CD14-positive monocyte (primary cell): ENCODE data around the gene ANAPC7. TPM values are rescaled to one million over a fixed set of nuclear protein-coding genes. Genes with fewer than 3 reads are reported as not detected.

Source experiments
- DNase-seq, 3 donors: peaks; one replicate each; pipeline ENCODE4 v3.0.0-alpha.2; 2011 to 2022
- H2AFZ ChIP-seq: 2 replicates; pipeline ENCODE4 v1.6.0; 2012; ENCODE audit warnings: mild to moderate bottlenecking, low read depth, low read length, inconsistent platforms; ENCODE audit not compliant: insufficient read depth, poor library complexity, severe bottlenecking
- H3K27ac ChIP-seq, 2 donors: 1 replicate in 1 of 2; 2 replicates in 1 of 2; pipeline ENCODE4 v1.5.1; 2012 to 2013; ENCODE audit warnings: low read length in 2 of 2, control low read depth in 1 of 2, inconsistent platforms in 1 of 2, low read depth in 1 of 2, mild to moderate bottlenecking in 1 of 2
- H3K27me3 ChIP-seq, 2 donors: one replicate each; pipeline versions ENCODE4 v1.6.0 to v1.6.1; 2011 to 2013; ENCODE audit warnings: low read length in 2 of 2; ENCODE audit not compliant: control insufficient read depth in 2 of 2, insufficient read depth in 2 of 2
- H3K36me3 ChIP-seq, 2 donors: replicated peaks in 1 of 2; 1 replicate in 1 of 2; 2 replicates in 1 of 2; pipeline versions ENCODE4 v1.5.1 to v1.6.1; 2012 to 2013; ENCODE audit warnings: low read length in 2 of 2, control low read depth in 1 of 2, inconsistent platforms in 1 of 2, mild to moderate bottlenecking in 1 of 2; ENCODE audit not compliant: insufficient read depth in 2 of 2, control insufficient read depth in 1 of 2
- H3K4me1 ChIP-seq, 2 donors: 1 replicate in 1 of 2; 2 replicates in 1 of 2; pipeline versions ENCODE4 v1.5.1 to v1.6.1; 2012 to 2013; ENCODE audit warnings: low read length in 2 of 2, control low read depth in 1 of 2, inconsistent platforms in 1 of 2, mild to moderate bottlenecking in 1 of 2, moderate library complexity in 1 of 2; ENCODE audit not compliant: insufficient read depth in 2 of 2, control insufficient read depth in 1 of 2
- H3K4me2 ChIP-seq: replicated peaks from 2 replicates; pipeline ENCODE3; 2012; ENCODE audit warnings: low read length, moderate library complexity, mild to moderate bottlenecking; ENCODE audit not compliant: poor library complexity, severe bottlenecking; ENCODE audit errors: extremely low read depth
- H3K4me3 ChIP-seq, 3 experiments: fragments of 200-600 bp in 1 of 3; sonication (generic) in 1 of 3; replicated peaks in 1 of 3; 1 replicate in 2 of 3; 2 replicates in 1 of 3; pipeline ENCODE4 v1.5.1; 2011 to 2013; ENCODE audit warnings: low read length in 3 of 3, mild to moderate bottlenecking in 3 of 3, control low read depth in 2 of 3, low read depth in 2 of 3, inconsistent platforms in 1 of 3, moderate library complexity in 1 of 3
- H3K79me2 ChIP-seq: 2 replicates; pipeline ENCODE4 v1.6.0; 2012; ENCODE audit warnings: mild to moderate bottlenecking, control low read depth, inconsistent platforms, low read length, moderate library complexity; ENCODE audit not compliant: insufficient read depth
- H3K9ac ChIP-seq: 2 replicates; pipeline ENCODE4 v1.6.0; 2017; ENCODE audit warnings: low read length, mild to moderate bottlenecking; ENCODE audit not compliant: insufficient read depth, poor library complexity, severe bottlenecking
- H3K9me3 ChIP-seq, 2 donors: replicated peaks in 1 of 2; 1 replicate in 1 of 2; 2 replicates in 1 of 2; pipeline versions ENCODE4 v1.5.1 to v1.6.1; 2012 to 2013; ENCODE audit warnings: low read length in 2 of 2, control low read depth in 1 of 2; ENCODE audit not compliant: control insufficient read depth in 1 of 2, insufficient read depth in 1 of 2
- H4K20me1 ChIP-seq: 2 replicates; pipeline ENCODE4 v1.6.0; 2012; ENCODE audit warnings: mild to moderate bottlenecking, low read length, control low read depth, moderate library complexity; ENCODE audit not compliant: insufficient read depth
- H3K27ac Mint-ChIP-seq, 7 donors: one replicate each; pipeline ENCODE4 v1.8.0; 2020; ENCODE audit warnings: mild to moderate bottlenecking in 7 of 7, mixed read lengths in 7 of 7, moderate library complexity in 6 of 7, inconsistent platforms in 2 of 7
- H3K27me3 Mint-ChIP-seq, 3 donors: one replicate each; pipeline ENCODE4 v1.8.0; 2021 to 2022; ENCODE audit warnings: low read depth in 3 of 3, mild to moderate bottlenecking in 3 of 3, mixed read lengths in 3 of 3, moderate library complexity in 3 of 3, inconsistent platforms in 1 of 3
- H3K36me3 Mint-ChIP-seq, 2 donors: one replicate each; pipeline ENCODE4 v1.8.0; 2020; ENCODE audit warnings: mixed read lengths in 2 of 2, inconsistent platforms in 1 of 2, mild to moderate bottlenecking in 1 of 2
- H3K4me1 Mint-ChIP-seq: one replicate; pipeline ENCODE4 v1.8.0; 2020; ENCODE audit warnings: mild to moderate bottlenecking, mixed read lengths
- H3K4me3 Mint-ChIP-seq, 2 donors: one replicate each; pipeline ENCODE4 v1.8.0; 2020; ENCODE audit warnings: mild to moderate bottlenecking in 2 of 2, mixed read lengths in 2 of 2, moderate library complexity in 1 of 2
- H3K9me3 Mint-ChIP-seq, 7 donors: one replicate each; pipeline ENCODE4 v1.8.0; 2020 to 2022; ENCODE audit warnings: mixed read lengths in 7 of 7, mild to moderate bottlenecking in 6 of 7, moderate library complexity in 6 of 7, inconsistent platforms in 2 of 7
- CTCF ChIP-seq: fragments of 200-600 bp; IDR thresholded peaks from one replicate; pipeline ENCODE4 v1.8.0; 2022; ENCODE audit warnings: antibody characterized with exemption, mild to moderate bottlenecking
- WGBS: methylation state at CpG from one replicate; pipeline ENCODE4 v1.1.5; 2013; ENCODE audit warnings: missing lambda C conversion rate; ENCODE audit not compliant: insufficient coverage; 5-methylcytosine and 5-hydroxymethylcytosine counted together
- intact Hi-C, 2 donors: fragments of 100-400 bp; cut with micrococcal nuclease; formaldehyde crosslinking; loops; one replicate each; pipeline versions ENCODE4 v1.15.0 to v1.15.1; 2023
- polyA plus RNA-seq, 3 donors: library from polyadenylated mRNA; depleted of rRNA in 1 of 3; unstranded in 2 of 3; stranded (reverse) in 1 of 3; fragments of 300-500 nt in 2 of 3; fragments of >200 nt in 1 of 3; fragmentation: Illumina TruSeq in 2 of 3; gene quantifications; 1 replicate in 2 of 3; 2 replicates in 1 of 3; pipeline ENCODE4 v1.2.3, GENCODE V29; 2012 to 2021

ANAPC7 gene
- polyA plus RNA-seq, 3 donors: 12.9 to 41.6 (median 17.2) TPM

GRCh38 chr12:110337912-110338710, 65.4 kb downstream of the ANAPC7 start:
- H3K4me1 ChIP-seq: no peaks in the 10 kb centered on the region
- TF ChIP-seq CTCF: no peak
- peak overlapping the region in 4 of 7 donors; percentile 36 to 62 (median 46) for H3K27ac Mint-ChIP-seq
- H3K4me3 ChIP-seq: no peak overlapping the region
- H3K27me3 ChIP-seq: no peaks in the 10 kb centered on the region
- DNase-seq: no peak
- H3K27me3 Mint-ChIP-seq: no peaks in the 10 kb centered on the region
- no peaks in the 10 kb centered on the region for H3K9me3 ChIP-seq
- no peaks in the 10 kb centered on the region for H3K4me1 Mint-ChIP-seq
- H3K36me3 ChIP-seq: peaks cover 99 to 100% of the 10 kb centered on the region in 2 donors
- H3K79me2 ChIP-seq: peaks cover 29% of the 10 kb centered on the region
- H3K4me2 ChIP-seq: no peak overlapping the region
- intact Hi-C loops: no loop called here
- H3K4me3 Mint-ChIP-seq: no peak overlapping the region
- 98% methylated on average over 9 of the region's 11 CpGs for WGBS
- no peak overlapping the region for H2AFZ ChIP-seq
- H3K9ac ChIP-seq: no peak overlapping the region
- peaks cover 97 to 100% of the 10 kb centered on the region in 2 donors for H3K36me3 Mint-ChIP-seq
- peaks cover 76% of the 10 kb centered on the region for H4K20me1 ChIP-seq
- no peak overlapping the region for H3K27ac ChIP-seq
- no peaks in the 10 kb centered on the region for H3K9me3 Mint-ChIP-seq

- H4K20me1 ChIP-seq: peaks cover 86% of the 10 kb centered on the region
- Mint-ChIP-seq H3K9me3 (no peaks in the 10 kb centered on the region), H3K36me3 (peaks cover 87 to 91% of the 10 kb centered on the region in 2 donors), H3K4me3 (no peak overlapping the region), H3K27me3 (no peaks in the 10 kb centered on the region), H3K27ac (peak overlapping the region in 3 of 7 donors; percentile 18 to 24 (median 23)), H3K4me1 (peaks cover 4% of the 10 kb centered on the region)
- 69% methylated on average over 3 of the region's 4 CpGs for WGBS
- H3K27ac ChIP-seq: no peak overlapping the region
- H3K4me2 ChIP-seq: no peak overlapping the region
- TF ChIP-seq CTCF: no peak
- no peak overlapping the region for H3K9ac ChIP-seq
- intact Hi-C loops: no loop called here
- H3K4me3 ChIP-seq: no peak overlapping the region
- no peak for DNase-seq
- no peak overlapping the region for H2AFZ ChIP-seq
- H3K36me3 ChIP-seq: peaks cover 85 to 94% of the 10 kb centered on the region in 2 donors
- H3K27me3 ChIP-seq: no peaks in the 10 kb centered on the region
- no peaks in the 10 kb centered on the region for H3K9me3 ChIP-seq
- H3K79me2 ChIP-seq: peaks cover 46% of the 10 kb centered on the region
- H3K4me1 ChIP-seq: peaks cover 3% of the 10 kb centered on the region in 2 donors
Observed at GRCh38 chr12:110335481-110336045, 67.9 kb downstream of the ANAPC7 start.
